SK-N-SH (cell line): ENCODE measurements around the gene FSIP1. TPM values are rescaled to one million over a fixed set of nuclear protein-coding genes. Genes with fewer than 3 reads are reported as not detected.

Source experiments
- CTCF ChIA-PET: fragments of 300-600, 350-600 bp; formaldehyde crosslinking; extraction: SDS; loops from one replicate; lab custom pipeline; 2021; lab: Yijun Ruan, JAX
- POLR2A ChIA-PET: fragments of 350-600 bp; sonication (Branson Sonifier 250); formaldehyde crosslinking; extraction: SDS; loops from one replicate; lab custom pipeline; 2020; ENCODE audit warnings: antibody characterized with exemption, inconsistent platforms; lab: Yijun Ruan, JAX
- DNase-seq: peaks from one replicate; pipeline ENCODE4 v3.0.0; 2012
- H2AFZ ChIP-seq: fragments of 200-600 bp; sonication (generic); 2 replicates; pipeline ENCODE4 v1.8.1; 2016; ENCODE audit warnings: antibody characterized with exemption, mild to moderate bottlenecking, low read depth
- H3F3A ChIP-seq: fragments of 200-600 bp; sonication (generic); replicated peaks from 2 replicates; pipeline ENCODE3; 2016; ENCODE audit warnings: antibody characterized with exemption, mild to moderate bottlenecking; ENCODE audit not compliant: insufficient read depth
- H3K27ac ChIP-seq, 2 experiments: fragments of 200-500 bp in 1 of 2; fragments of 200-600 bp in 1 of 2; sonication (Bioruptor generic) in 1 of 2; sonication (generic), shearing (Covaris generic) in 1 of 2; 2 replicates each; pipeline versions ENCODE4 v1.5.1 to v1.6.1; 2014 to 2016; ENCODE audit warnings: low read depth in 2 of 2, inconsistent platforms in 1 of 2, low read length in 1 of 2, mild to moderate bottlenecking in 1 of 2, mixed read lengths in 1 of 2
- H3K27me3 ChIP-seq: fragments of 200-600 bp; sonication (generic), shearing (Covaris generic); 2 replicates; pipeline ENCODE4 v1.6.1; 2016; ENCODE audit warnings: mixed run types; ENCODE audit not compliant: insufficient read depth
- H3K36me3 ChIP-seq, 2 experiments: fragments of 200-500 bp in 1 of 2; fragments of 200-600 bp in 1 of 2; sonication (Bioruptor generic) in 1 of 2; sonication (generic) in 1 of 2; replicated peaks in 1 of 2; 2 replicates each; pipeline versions ENCODE3 to v1.5.1; 2014 to 2016; ENCODE audit warnings: low read length in 1 of 2, mild to moderate bottlenecking in 1 of 2; ENCODE audit not compliant: insufficient read depth in 2 of 2, control insufficient read depth in 1 of 2
- H3K4me1 ChIP-seq, 2 experiments: fragments of 200-500 bp in 1 of 2; fragments of 200-600 bp in 1 of 2; sonication (Bioruptor generic) in 1 of 2; sonication (generic), shearing (Covaris generic) in 1 of 2; 2 replicates each; pipeline versions ENCODE4 v1.5.1 to v1.6.1; 2014 to 2016; ENCODE audit warnings: low read depth in 1 of 2, low read length in 1 of 2, mixed run types in 1 of 2; ENCODE audit not compliant: insufficient read depth in 2 of 2, control insufficient read depth in 1 of 2
- H3K4me2 ChIP-seq: fragments of 200-600 bp; sonication (generic), shearing (Covaris generic); 2 replicates; pipeline ENCODE4 v1.6.1; 2017; ENCODE audit warnings: mixed run types
- H3K4me3 ChIP-seq, 2 experiments: fragments of 200-500 bp in 1 of 2; fragments of 200-600 bp in 1 of 2; sonication (Bioruptor generic) in 1 of 2; sonication (generic), shearing (Covaris generic) in 1 of 2; 2 replicates each; pipeline versions ENCODE4 v1.5.1 to v1.8.1; 2014 to 2016; ENCODE audit warnings: low read depth in 2 of 2, inconsistent platforms in 1 of 2, low read length in 1 of 2, mild to moderate bottlenecking in 1 of 2, mixed read lengths in 1 of 2, moderate library complexity in 1 of 2
- H3K79me2 ChIP-seq: fragments of 200-600 bp; sonication (generic); 2 replicates; pipeline ENCODE4 v1.8.1; 2017; ENCODE audit warnings: mild to moderate bottlenecking; ENCODE audit not compliant: insufficient read depth
- H3K9ac ChIP-seq: fragments of 200-600 bp; sonication (generic); 2 replicates; pipeline ENCODE4 v1.6.1; 2017; ENCODE audit warnings: mixed run types
- H3K9me2 ChIP-seq: fragments of 200-600 bp; sonication (generic); 2 replicates; pipeline ENCODE4 v1.6.1; 2017; ENCODE audit warnings: mixed run types
- H3K9me3 ChIP-seq: fragments of 200-600 bp; sonication (generic); 2 replicates; pipeline ENCODE4 v1.6.1; 2017; ENCODE audit warnings: mixed run types, mild to moderate bottlenecking, moderate library complexity
- H4K20me1 ChIP-seq: fragments of 200-600 bp; sonication (generic); 2 replicates; pipeline ENCODE4 v1.6.1; 2017; ENCODE audit warnings: mild to moderate bottlenecking, mixed run types; ENCODE audit not compliant: insufficient read depth
- EZH2phosphoT487 ChIP-seq: fragments of 200-600 bp; sonication (generic); IDR thresholded peaks from 2 replicates; pipeline ENCODE4 v1.6.1; 2017; ENCODE audit warnings: low read depth, mixed run types, mild to moderate bottlenecking, antibody characterized with exemption, moderate library complexity, borderline replicate concordance
- FOSL2 ChIP-seq: IDR thresholded peaks from 2 replicates; pipeline ENCODE4 v1.4.0; 2012; ENCODE audit warnings: low read depth, mild to moderate bottlenecking, moderate library complexity, borderline replicate concordance
- GABPA ChIP-seq: IDR thresholded peaks from 2 replicates; pipeline ENCODE4 v1.4.0; 2012; ENCODE audit warnings: low read depth, mild to moderate bottlenecking
- GATA2 ChIP-seq: sonication (generic); formaldehyde crosslinking; IDR thresholded peaks from 2 replicates; pipeline ENCODE4 v1.5.0; 2020; ENCODE audit warnings: mild to moderate bottlenecking, missing genetic modification reagents
- MXI1 ChIP-seq: IDR thresholded peaks from 2 replicates; pipeline ENCODE4 v1.6.1; 2012; ENCODE audit warnings: mild to moderate bottlenecking, low read depth, low read length, improper control_type of control experiment
- NRF1 ChIP-seq: IDR thresholded peaks from 2 replicates; pipeline ENCODE4 v1.6.1; 2012; ENCODE audit warnings: low read depth, mild to moderate bottlenecking, low read length
- RAD21 ChIP-seq: IDR thresholded peaks from 2 replicates; pipeline ENCODE4 v1.6.1; 2012; ENCODE audit warnings: mild to moderate bottlenecking, low read length
- RCOR1 ChIP-seq: fragments of 150-350 bp; IDR thresholded peaks from 2 replicates; pipeline ENCODE4 v1.6.1; 2017; ENCODE audit warnings: antibody characterized with exemption, low read length
- RFX5 ChIP-seq: IDR thresholded peaks from 2 replicates; pipeline ENCODE4 v1.6.1; 2012; ENCODE audit warnings: mild to moderate bottlenecking, improper control_type of control experiment, low read length
- RXRA ChIP-seq: IDR thresholded peaks from 2 replicates; pipeline ENCODE4 v1.4.0; 2012; ENCODE audit warnings: low read depth, mild to moderate bottlenecking, borderline replicate concordance
- SIN3A ChIP-seq: IDR thresholded peaks from 2 replicates; pipeline ENCODE4 v1.6.1; 2012; ENCODE audit warnings: low read depth, mild to moderate bottlenecking, low read length, moderate library complexity, borderline replicate concordance
- SMC3 ChIP-seq: IDR thresholded peaks from 2 replicates; pipeline ENCODE4 v1.6.1; 2012; ENCODE audit warnings: low read depth, low read length, improper control_type of control experiment
- TCF12 ChIP-seq: IDR thresholded peaks from 2 replicates; pipeline ENCODE4 v1.4.0; 2012
- TEAD4 ChIP-seq: IDR thresholded peaks from 2 replicates; pipeline ENCODE4 v1.4.0; 2012; ENCODE audit warnings: mild to moderate bottlenecking, borderline replicate concordance; ENCODE audit not compliant: insufficient read depth
- WGBS: methylation state at CpG from one replicate; pipeline ENCODE4 v1.1.6; 2017; ENCODE audit warnings: low lambda C conversion rate; 5-methylcytosine and 5-hydroxymethylcytosine counted together
- polyA plus RNA-seq, 3 experiments: library from polyadenylated mRNA; depleted of rRNA; stranded (reverse); fragments of >200 nt; gene quantifications; 2 replicates each; pipeline ENCODE4 v1.2.3, GENCODE V29; 2012
- TF ChIP-seq, protein P1 (sequence below): fragments of 200-600 bp; sonication (generic); IDR thresholded peaks from 2 replicates; pipeline ENCODE4 v1.6.1; 2017; ENCODE audit warnings: antibody characterized with exemption, mild to moderate bottlenecking, moderate library complexity
- TF ChIP-seq, protein P2 (sequence below): IDR thresholded peaks from 2 replicates; pipeline ENCODE4 v1.4.0; 2012; ENCODE audit warnings: low read depth
- TF ChIP-seq, protein P3 (sequence below): IDR thresholded peaks from 2 replicates; pipeline ENCODE4 v1.4.0; 2012; ENCODE audit warnings: low read depth, borderline replicate concordance
- TF ChIP-seq, protein P4 (sequence below): IDR thresholded peaks from 2 replicates; pipeline ENCODE4 v1.6.1; 2012; ENCODE audit warnings: mild to moderate bottlenecking, low read depth, low read length, moderate library complexity

The FSIP1 gene
- polyA plus RNA-seq, 1 of the 3 experiments (the other 2 are of a cell fraction), result 0.43 TPM

DNA sequence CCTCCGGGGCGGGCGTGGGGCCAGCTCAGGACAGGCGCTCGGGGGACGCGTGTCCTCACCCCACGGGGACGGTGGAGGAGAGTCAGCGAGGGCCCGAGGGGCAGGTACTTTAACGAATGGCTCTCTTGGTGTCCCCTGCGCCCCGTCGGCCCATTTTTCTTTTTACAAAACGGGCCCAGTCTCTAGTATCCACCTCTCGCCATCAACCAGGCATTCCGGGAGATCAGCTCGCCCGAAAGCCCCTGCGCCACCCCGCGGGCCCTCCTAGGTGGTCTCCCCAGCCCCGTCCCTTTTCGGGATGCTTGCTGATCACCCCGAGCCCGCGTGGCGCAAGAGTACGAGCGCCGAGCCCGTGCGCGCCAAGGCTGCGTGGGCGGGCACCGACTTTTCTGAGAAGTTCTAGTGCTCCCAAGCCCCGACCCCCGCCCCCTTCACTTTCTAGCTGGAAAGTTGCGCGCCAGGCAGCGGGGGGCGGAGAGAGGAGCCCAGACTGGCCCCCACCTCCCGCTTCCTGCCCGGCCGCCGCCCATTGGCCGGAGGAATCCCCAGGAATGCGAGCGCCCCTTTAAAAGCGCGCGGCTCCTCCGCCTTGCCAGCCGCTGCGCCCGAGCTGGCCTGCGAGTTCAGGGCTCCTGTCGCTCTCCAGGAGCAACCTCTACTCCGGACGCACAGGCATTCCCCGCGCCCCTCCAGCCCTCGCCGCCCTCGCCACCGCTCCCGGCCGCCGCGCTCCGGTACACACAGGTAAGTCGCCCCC lies 202.0 kb downstream of the FSIP1 start, which contains the start of gene THBS1 (continued):
- TF ChIP-seq SMC3 (no peak), MXI1 (no peak), SIN3A (peak; percentile 55; the same call in 1 of the 2 replicates), GATA2 (no peak), RCOR1 (no peak), RXRA (no peak), TEAD4 (peak; percentile 81; the same call in 1 of the 2 replicates), NRF1 (peak; percentile 25; the same call in 1 of the 2 replicates), EZH2phosphoT487 (no peak), GABPA (no peak)
- TF ChIP-seq, protein P1, sequence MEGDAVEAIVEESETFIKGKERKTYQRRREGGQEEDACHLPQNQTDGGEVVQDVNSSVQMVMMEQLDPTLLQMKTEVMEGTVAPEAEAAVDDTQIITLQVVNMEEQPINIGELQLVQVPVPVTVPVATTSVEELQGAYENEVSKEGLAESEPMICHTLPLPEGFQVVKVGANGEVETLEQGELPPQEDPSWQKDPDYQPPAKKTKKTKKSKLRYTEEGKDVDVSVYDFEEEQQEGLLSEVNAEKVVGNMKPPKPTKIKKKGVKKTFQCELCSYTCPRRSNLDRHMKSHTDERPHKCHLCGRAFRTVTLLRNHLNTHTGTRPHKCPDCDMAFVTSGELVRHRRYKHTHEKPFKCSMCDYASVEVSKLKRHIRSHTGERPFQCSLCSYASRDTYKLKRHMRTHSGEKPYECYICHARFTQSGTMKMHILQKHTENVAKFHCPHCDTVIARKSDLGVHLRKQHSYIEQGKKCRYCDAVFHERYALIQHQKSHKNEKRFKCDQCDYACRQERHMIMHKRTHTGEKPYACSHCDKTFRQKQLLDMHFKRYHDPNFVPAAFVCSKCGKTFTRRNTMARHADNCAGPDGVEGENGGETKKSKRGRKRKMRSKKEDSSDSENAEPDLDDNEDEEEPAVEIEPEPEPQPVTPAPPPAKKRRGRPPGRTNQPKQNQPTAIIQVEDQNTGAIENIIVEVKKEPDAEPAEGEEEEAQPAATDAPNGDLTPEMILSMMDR, result peak; percentile 19
- TF ChIP-seq, protein P2, sequence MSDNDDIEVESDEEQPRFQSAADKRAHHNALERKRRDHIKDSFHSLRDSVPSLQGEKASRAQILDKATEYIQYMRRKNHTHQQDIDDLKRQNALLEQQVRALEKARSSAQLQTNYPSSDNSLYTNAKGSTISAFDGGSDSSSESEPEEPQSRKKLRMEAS, result peak; percentile 34; the same call in 1 of the 2 replicates
- TF ChIP-seq, all 33 proteins: peak for 13

DNA sequence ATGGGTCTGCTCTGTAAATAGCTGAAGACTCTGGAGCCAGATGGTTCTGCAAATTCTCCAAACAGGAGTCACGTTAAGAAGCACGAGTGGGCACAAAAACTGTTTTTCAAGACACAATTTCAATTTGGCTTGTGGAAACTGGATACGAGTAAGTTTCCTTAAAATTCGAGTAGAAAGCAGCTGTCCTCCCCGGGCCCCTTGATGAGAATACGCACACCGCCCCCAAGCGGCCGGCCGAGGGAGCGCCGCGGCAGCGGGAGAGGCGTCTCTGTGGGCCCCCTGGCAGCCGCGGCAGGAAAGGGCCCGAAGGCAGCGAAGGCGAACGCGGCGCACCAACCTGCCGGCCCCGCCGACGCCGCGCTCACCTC lies 202.5 kb downstream of the FSIP1 start:
- Histone ChIP-seq H3K4me3 (peak overlapping the region; percentile 59 to 72), H4K20me1 (peaks cover 41% of the 10 kb centered on the region), H3K27me3 (no peaks in the 10 kb centered on the region), H3K4me1 (peaks cover 5% of the 10 kb centered on the region in 2 experiments; a peak in 2 of 4 replicates), H3K4me2 (peak overlapping the region; percentile 82), H3K79me2 (peaks cover 45% of the 10 kb centered on the region), H3K9ac (peak overlapping the region; percentile 85), H3K9me2 (no peaks in the 10 kb centered on the region), H3K36me3 (peaks cover 29 to 34% of the 10 kb centered on the region in 2 experiments), H2AFZ (peak overlapping the region; percentile 7; the same call in 1 of the 2 replicates), H3K27ac (peak overlapping the region; percentile 72 to 94), H3K9me3 (no peaks in the 10 kb centered on the region), H3F3A (peaks cover 41% of the 10 kb centered on the region)
- peak; percentile 89 for DNase-seq
- CTCF ChIA-PET, result interaction anchor here (0.6 to 5.2 kb wide), 64 partner anchors 9 to 896 kb away, joined by 3 to 44 read pairs (median 4); no protein-coding TSS in a partner anchor
- no peak for TF ChIP-seq RFX5
- TF ChIP-seq, protein P3, sequence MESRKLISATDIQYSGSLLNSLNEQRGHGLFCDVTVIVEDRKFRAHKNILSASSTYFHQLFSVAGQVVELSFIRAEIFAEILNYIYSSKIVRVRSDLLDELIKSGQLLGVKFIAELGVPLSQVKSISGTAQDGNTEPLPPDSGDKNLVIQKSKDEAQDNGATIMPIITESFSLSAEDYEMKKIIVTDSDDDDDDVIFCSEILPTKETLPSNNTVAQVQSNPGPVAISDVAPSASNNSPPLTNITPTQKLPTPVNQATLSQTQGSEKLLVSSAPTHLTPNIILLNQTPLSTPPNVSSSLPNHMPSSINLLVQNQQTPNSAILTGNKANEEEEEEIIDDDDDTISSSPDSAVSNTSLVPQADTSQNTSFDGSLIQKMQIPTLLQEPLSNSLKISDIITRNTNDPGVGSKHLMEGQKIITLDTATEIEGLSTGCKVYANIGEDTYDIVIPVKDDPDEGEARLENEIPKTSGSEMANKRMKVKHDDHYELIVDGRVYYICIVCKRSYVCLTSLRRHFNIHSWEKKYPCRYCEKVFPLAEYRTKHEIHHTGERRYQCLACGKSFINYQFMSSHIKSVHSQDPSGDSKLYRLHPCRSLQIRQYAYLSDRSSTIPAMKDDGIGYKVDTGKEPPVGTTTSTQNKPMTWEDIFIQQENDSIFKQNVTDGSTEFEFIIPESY, result no peak
- TF ChIP-seq, protein P2, result 0 out of 2 replicates have a peak, but pooled peaks have one; percentile 8
- TF ChIP-seq RAD21, result peak; percentile 85
- no peak for TF ChIP-seq GABPA
- TF ChIP-seq FOSL2, result no peak; the same call in 1 of the 2 replicates
- TF ChIP-seq TCF12, result peak; percentile 58; the same call in 1 of the 2 replicates
- TF ChIP-seq, protein P1, result peak; percentile 89
- TF ChIP-seq, protein P4, sequence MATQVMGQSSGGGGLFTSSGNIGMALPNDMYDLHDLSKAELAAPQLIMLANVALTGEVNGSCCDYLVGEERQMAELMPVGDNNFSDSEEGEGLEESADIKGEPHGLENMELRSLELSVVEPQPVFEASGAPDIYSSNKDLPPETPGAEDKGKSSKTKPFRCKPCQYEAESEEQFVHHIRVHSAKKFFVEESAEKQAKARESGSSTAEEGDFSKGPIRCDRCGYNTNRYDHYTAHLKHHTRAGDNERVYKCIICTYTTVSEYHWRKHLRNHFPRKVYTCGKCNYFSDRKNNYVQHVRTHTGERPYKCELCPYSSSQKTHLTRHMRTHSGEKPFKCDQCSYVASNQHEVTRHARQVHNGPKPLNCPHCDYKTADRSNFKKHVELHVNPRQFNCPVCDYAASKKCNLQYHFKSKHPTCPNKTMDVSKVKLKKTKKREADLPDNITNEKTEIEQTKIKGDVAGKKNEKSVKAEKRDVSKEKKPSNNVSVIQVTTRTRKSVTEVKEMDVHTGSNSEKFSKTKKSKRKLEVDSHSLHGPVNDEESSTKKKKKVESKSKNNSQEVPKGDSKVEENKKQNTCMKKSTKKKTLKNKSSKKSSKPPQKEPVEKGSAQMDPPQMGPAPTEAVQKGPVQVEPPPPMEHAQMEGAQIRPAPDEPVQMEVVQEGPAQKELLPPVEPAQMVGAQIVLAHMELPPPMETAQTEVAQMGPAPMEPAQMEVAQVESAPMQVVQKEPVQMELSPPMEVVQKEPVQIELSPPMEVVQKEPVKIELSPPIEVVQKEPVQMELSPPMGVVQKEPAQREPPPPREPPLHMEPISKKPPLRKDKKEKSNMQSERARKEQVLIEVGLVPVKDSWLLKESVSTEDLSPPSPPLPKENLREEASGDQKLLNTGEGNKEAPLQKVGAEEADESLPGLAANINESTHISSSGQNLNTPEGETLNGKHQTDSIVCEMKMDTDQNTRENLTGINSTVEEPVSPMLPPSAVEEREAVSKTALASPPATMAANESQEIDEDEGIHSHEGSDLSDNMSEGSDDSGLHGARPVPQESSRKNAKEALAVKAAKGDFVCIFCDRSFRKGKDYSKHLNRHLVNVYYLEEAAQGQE, result no peak; the same call in 1 of the 2 replicates
- peak; percentile 82 for TF ChIP-seq SMC3
- WGBS, result 7% methylated on average over 4 of the region's 29 CpGs
- POLR2A ChIA-PET, result no interaction called here
